Aorta (tissue), 5 donors: ENCODE data around the gene DCC. TPM values are rescaled to one million over a fixed set of nuclear protein-coding genes. Genes with fewer than 3 reads are reported as not detected.
A peak's percentile ranks its signal among the peaks of the same experiment; 100 is the strongest.

Source experiments
- ATAC-seq: fragments of 200-7000 bp; cut with Tn5 transposase; one replicate; pipeline ENCODE4 v1.9.1; 2022; ENCODE audit warnings: moderate library complexity; ENCODE audit not compliant: low FRiP score
- DNase-seq, 2 donors: peaks; one replicate each; pipeline ENCODE4 v3.0.0-alpha.2; 2020
- H3K27ac ChIP-seq, 2 donors: one replicate each; pipeline ENCODE4 v1.5.1; 2013; ENCODE audit warnings: low read length in 2 of 2, mild to moderate bottlenecking in 2 of 2, moderate library complexity in 2 of 2, control low read depth in 1 of 2, inconsistent platforms in 1 of 2, low read depth in 1 of 2
- H3K27me3 ChIP-seq, 2 donors: one replicate each; pipeline ENCODE4 v1.6.1; 2013; ENCODE audit warnings: control low read depth in 1 of 2, low read length in 1 of 2, mild to moderate bottlenecking in 1 of 2, moderate library complexity in 1 of 2; ENCODE audit not compliant: insufficient read depth in 2 of 2, control insufficient read depth in 1 of 2
- H3K36me3 ChIP-seq, 2 donors: one replicate each; pipeline ENCODE4 v1.6.1; 2013; ENCODE audit warnings: control low read depth in 1 of 2, low read length in 1 of 2, mild to moderate bottlenecking in 1 of 2; ENCODE audit not compliant: insufficient read depth in 2 of 2, control insufficient read depth in 1 of 2
- H3K4me1 ChIP-seq, 2 donors: one replicate each; pipeline ENCODE4 v1.6.1; 2013; ENCODE audit warnings: low read length in 2 of 2, control low read depth in 1 of 2, mild to moderate bottlenecking in 1 of 2, moderate library complexity in 1 of 2; ENCODE audit not compliant: insufficient read depth in 2 of 2, control insufficient read depth in 1 of 2
- H3K4me3 ChIP-seq, 2 donors: one replicate each; pipeline ENCODE4 v1.5.1; 2013; ENCODE audit warnings: low read length in 2 of 2, control low read depth in 1 of 2, mild to moderate bottlenecking in 1 of 2
- H3K9me3 ChIP-seq: one replicate; pipeline ENCODE4 v1.6.1; 2013; ENCODE audit warnings: mild to moderate bottlenecking, low read length; ENCODE audit not compliant: control insufficient read depth
- WGBS, 2 donors: extraction: QIAGEN DNeasy Blood & Tissue Kit; methylation state at CpG; one replicate each; pipeline ENCODE4 v1.1.7; 2013; 5-methylcytosine and 5-hydroxymethylcytosine counted together
- intact Hi-C, 2 donors: fragments of 100-400 bp; cut with DNase I; formaldehyde crosslinking; loops; one replicate each; pipeline versions ENCODE4 v1.14.2 to v1.15.0; 2022
- polyA plus RNA-seq, 2 donors: library from polyadenylated mRNA; stranded (reverse); fragments of 200-250 nt; gene quantifications; one replicate each; pipeline ENCODE4 v1.2.3, GENCODE V29; 2013
- total RNA-seq, 2 donors: library from RNA; stranded (reverse); fragmentation: NEBNext Ultra II Directional; extraction: Animal tissue kit (Norgen Biotek cat#: 25700); gene quantifications; one replicate each; pipeline ENCODE4 v1.2.1, GENCODE V29; 2021
- donor health status: healthy with polysubstance abuse.
- donor health status: Bipolar disorder and iron deficiency.
- donor health status: DM: no; HTN: no; CAD: no.
- donor health status: DM: no; HTN: no; CAD: no.
- donor health status: DM: yes; HTN: yes; CAD: no.

Gene DCC
- total and polyA plus RNA-seq, 4 donors: 0.78 TPM; not detected in 3

GRCh38 chr18:52333860-52334259 lies 6.1 kb upstream of the DCC start:
- Histone ChIP-seq H3K9me3 (no peaks in the 10 kb centered on the region), H3K27ac (no peak overlapping the region), H3K36me3 (no peaks in the 10 kb centered on the region), H3K4me3 (no peak overlapping the region), H3K27me3 (no peaks in the 10 kb centered on the region), H3K4me1 (no peaks in the 10 kb centered on the region)
- DNase-seq: no peak
- WGBS, 2 donors: 79 to 81% methylated on average over 1 of the region's 1 CpG
- no peak for ATAC-seq
- intact Hi-C loops: no loop called here

- DNase-seq: no peak
- Histone ChIP-seq H3K27me3 (no peaks in the 10 kb centered on the region), H3K36me3 (no peaks in the 10 kb centered on the region), H3K4me1 (no peaks in the 10 kb centered on the region), H3K27ac (no peak overlapping the region), H3K4me3 (no peak overlapping the region), H3K9me3 (no peaks in the 10 kb centered on the region)
- 85 to 89% methylated on average over 2 of the region's 2 CpGs for WGBS, 2 donors
- intact Hi-C loops: no loop called here
- ATAC-seq: no peak
These were observed 5.7 kb upstream of the DCC start for GRCh38 chr18:52334307-52334706.

GRCh38 chr18:52334896-52335295 lies 5.1 kb upstream of the DCC start:
- intact Hi-C loops: no loop called here
- WGBS, 2 donors: 57 to 65% methylated on average over 1 of the region's 1 CpG
- no peaks in the 10 kb centered on the region for H3K27me3 ChIP-seq
- DNase-seq (no peak), ATAC-seq (no peak)
- H3K36me3 ChIP-seq: no peaks in the 10 kb centered on the region
- H3K4me1 ChIP-seq: no peaks in the 10 kb centered on the region
- H3K4me3 ChIP-seq: no peak overlapping the region
- H3K27ac ChIP-seq: no peak overlapping the region
- H3K9me3 ChIP-seq: no peaks in the 10 kb centered on the region

DNA sequence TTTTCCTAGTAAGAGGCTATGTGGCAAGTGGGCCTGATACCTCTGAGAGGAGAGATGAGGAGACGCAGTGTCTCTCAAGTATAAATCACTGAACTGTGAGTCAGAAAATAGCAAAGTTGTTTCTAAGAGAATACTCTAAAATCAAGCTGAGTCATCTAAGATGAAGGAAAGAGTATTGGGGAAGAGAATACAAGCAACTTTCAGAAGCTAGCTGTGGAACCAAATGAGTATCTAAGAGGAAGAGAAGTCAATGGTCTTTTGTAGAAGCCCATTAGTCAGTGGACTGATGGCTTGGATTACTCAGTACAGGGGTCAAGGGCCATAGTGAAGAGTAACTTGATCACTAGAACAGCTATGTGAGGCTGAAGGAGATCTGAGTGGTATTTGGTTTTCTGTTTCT lies 2.7 kb upstream of the DCC start:
- intact Hi-C loops: no loop called here
- Histone ChIP-seq H3K9me3 (no peaks in the 10 kb centered on the region), H3K36me3 (no peaks in the 10 kb centered on the region), H3K4me3 (no peak overlapping the region), H3K27ac (no peak overlapping the region), H3K4me1 (no peaks in the 10 kb centered on the region), H3K27me3 (no peaks in the 10 kb centered on the region)
- no peak for ATAC-seq
- DNase-seq: no peak
- WGBS, 2 donors: 81 to 88% methylated on average over 1 of the region's 1 CpG

GRCh38 chr18:52340406-52341102 lies 557 bp downstream of the DCC start:
- DNase-seq: no peak
- no peaks in the 10 kb centered on the region for H3K36me3 ChIP-seq
- WGBS, 2 donors: 1 to 3% methylated on average over 32 of the region's 32 CpGs
- H3K4me1 ChIP-seq: no peaks in the 10 kb centered on the region
- no peak for ATAC-seq
- H3K27me3 ChIP-seq: no peaks in the 10 kb centered on the region
- no peak overlapping the region for H3K27ac ChIP-seq
- H3K4me3 ChIP-seq: no peak overlapping the region
- no peaks in the 10 kb centered on the region for H3K9me3 ChIP-seq
- intact Hi-C loops: no loop called here

- H3K27ac ChIP-seq: no peak overlapping the region
- intact Hi-C loops: no loop called here
- no peaks in the 10 kb centered on the region for H3K27me3 ChIP-seq
- DNase-seq (no peak), ATAC-seq (no peak)
- 6 to 9% methylated on average over 7 of the region's 7 CpGs for WGBS, 2 donors
- H3K4me1 ChIP-seq: no peaks in the 10 kb centered on the region
- H3K4me3 ChIP-seq: no peak overlapping the region
- H3K9me3 ChIP-seq: no peaks in the 10 kb centered on the region
- no peaks in the 10 kb centered on the region for H3K36me3 ChIP-seq
These were observed 1.1 kb downstream of the DCC start for GRCh38 chr18:52341103-52341432.

DNA sequence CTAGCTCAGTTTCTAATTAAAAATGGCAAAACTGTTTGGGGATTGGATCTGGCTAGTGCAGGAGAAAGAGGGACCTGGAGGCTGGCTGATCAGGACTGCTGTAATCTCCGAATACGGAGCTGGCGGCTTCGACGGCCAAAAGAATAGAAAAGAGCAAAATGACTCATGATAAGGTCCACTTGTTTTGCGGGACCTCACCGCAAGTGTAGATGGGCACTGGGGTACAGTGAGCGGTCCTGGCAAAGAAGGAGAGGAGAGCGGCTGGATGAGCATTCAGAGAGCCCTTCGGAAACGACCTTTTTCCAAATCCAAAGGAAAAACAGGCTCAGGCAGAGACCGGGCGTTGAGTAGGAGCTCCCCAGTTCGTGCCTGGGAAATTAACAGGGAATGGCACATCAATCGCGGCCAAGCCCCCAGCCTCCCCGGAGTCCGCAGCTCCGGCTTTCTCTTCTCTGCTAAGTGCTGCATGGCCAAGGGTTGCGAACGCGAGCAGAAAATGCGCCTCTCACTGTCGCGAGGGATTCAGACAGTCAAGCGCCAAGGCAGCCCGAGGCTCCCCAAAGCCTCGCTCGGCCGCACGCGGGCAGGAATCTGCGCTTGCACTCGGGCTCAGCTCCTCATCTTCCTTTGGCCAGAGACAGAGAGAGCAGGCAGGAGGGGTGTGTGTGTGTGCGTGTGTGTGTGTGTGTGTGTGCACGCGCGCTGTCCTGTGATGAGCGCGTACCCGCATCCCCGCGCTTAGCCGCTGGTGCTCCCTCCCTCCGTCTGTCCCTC lies 1.8 kb downstream of the DCC start:
- WGBS, 2 donors: 1 to 2% methylated on average over 42 to 45 of the region's 45 CpGs
- no peak for DNase-seq
- no peaks in the 10 kb centered on the region for H3K9me3 ChIP-seq
- peak; percentile 45 for ATAC-seq
- no peaks in the 10 kb centered on the region for H3K27me3 ChIP-seq
- H3K27ac ChIP-seq: no peak overlapping the region
- H3K4me1 ChIP-seq: no peaks in the 10 kb centered on the region
- peak overlapping the region in 1 of 2 donors; percentile 13 for H3K4me3 ChIP-seq
- H3K36me3 ChIP-seq: no peaks in the 10 kb centered on the region
- intact Hi-C loops: no loop called here

DNA sequence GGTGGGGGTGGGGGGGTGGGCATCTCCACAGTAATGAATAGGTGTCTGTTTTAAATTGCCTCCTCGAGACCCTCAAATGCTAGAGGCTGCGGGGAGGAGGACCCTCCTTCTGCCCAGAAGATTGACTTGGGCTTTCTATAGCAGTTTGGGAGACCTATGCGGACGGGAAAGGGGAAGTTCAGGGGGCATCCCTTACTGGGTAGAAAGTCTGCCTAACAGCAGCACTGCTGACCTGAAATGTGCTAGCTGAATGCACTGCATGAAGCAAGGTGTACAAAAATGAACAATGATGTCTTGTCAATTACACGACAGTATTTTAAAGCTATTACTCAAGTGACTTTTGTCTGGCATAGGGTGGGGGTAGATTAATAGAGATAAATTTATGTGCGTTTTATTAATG lies 2.5 kb downstream of the DCC start:
- Histone ChIP-seq H3K36me3 (no peaks in the 10 kb centered on the region), H3K9me3 (no peaks in the 10 kb centered on the region), H3K4me3 (no peak overlapping the region), H3K4me1 (no peaks in the 10 kb centered on the region), H3K27me3 (no peaks in the 10 kb centered on the region), H3K27ac (no peak overlapping the region)
- ATAC-seq: no peak
- intact Hi-C loops: no loop called here
- 61 to 62% methylated on average over 6 of the region's 6 CpGs for WGBS, 2 donors
- DNase-seq: no peak

DNA sequence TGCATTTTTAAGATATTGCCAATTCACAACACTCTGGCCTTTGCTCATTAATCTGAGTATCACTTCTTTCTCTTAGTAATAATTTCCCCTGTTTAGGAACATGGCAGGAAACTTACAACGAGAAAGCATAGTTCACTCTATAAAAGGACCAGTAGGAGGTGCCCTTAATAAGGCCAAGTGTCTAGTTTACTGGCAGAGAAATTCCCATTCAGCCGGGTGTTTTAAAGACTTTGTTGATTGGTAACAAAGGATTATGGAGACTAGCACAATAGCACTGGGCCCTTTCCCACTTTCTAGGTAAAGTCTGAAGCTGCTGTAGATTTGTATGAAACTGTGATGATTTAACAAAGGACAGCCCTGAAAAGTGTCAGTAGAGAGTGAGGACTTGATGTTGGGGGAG lies 3.1 kb downstream of the DCC start:
- no peaks in the 10 kb centered on the region for H3K27me3 ChIP-seq

More for the DNA sequence above, 3.1 kb downstream of the DCC start:
- WGBS, 2 donors: 56 to 61% methylated on average over 2 of the region's 2 CpGs
- Histone ChIP-seq H3K36me3 (no peaks in the 10 kb centered on the region), H3K4me1 (no peaks in the 10 kb centered on the region), H3K27ac (no peak overlapping the region), H3K9me3 (no peaks in the 10 kb centered on the region), H3K4me3 (no peak overlapping the region)
- no peak for DNase-seq
- intact Hi-C loops: no loop called here
- ATAC-seq: no peak
